RPMI7951 (cell line): ENCODE results near the gene RPS6KB2. TPM values are rescaled to one million over a fixed set of nuclear protein-coding genes. Genes with fewer than 3 reads are reported as not detected.
"Not testable (repeated sequence)": the region's sequence is repeated elsewhere in the genome, so short reads cannot be mapped to it uniquely, and the experiment has no call there.

Experiments
- DNase-seq: peaks from one replicate; pipeline ENCODE4 v3.0.0-alpha.2; 2012; ENCODE audit warnings: low read depth
- total RNA-seq: library from RNA; depleted of rRNA; stranded (reverse); fragments of >200 nt; shearing (Covaris generic); gene quantifications from 2 replicates; pipeline ENCODE4 v1.2.3, GENCODE V29; 2014; rRNA removed

Gene RPS6KB2
- total RNA-seq, 1 experiment from 2014 or later = 46.5 TPM

- no peak for DNase-seq
Observed at GRCh38 chr11:67466962-67467771, 38.9 kb downstream of the RPS6KB2 start.

- DNase-seq = no peak
Observed at GRCh38 chr11:67468056-67468455, 39.8 kb downstream of the RPS6KB2 start.

GRCh38 chr11:67468456-67468758 is 40.1 kb downstream of the RPS6KB2 start:
- no peak for DNase-seq

- DNase-seq = peak; percentile 88
Observed at GRCh38 chr11:67468759-67469507, 40.6 kb downstream of the RPS6KB2 start, which contains the start of gene TMEM134. Gene TMEM134, minus strand, starts transcription at chr11:67469251. Its CDS starts 59 bp downstream, at chr11:67469192.

- no peak for DNase-seq
Observed at GRCh38 chr11:67469508-67469811, 41.2 kb downstream of the RPS6KB2 start.

GRCh38 chr11:67470337-67471002 is 42.2 kb downstream of the RPS6KB2 start:
- no peak for DNase-seq

- no peak for DNase-seq
Observed at GRCh38 chr11:67472882-67473281, 44.6 kb downstream of the RPS6KB2 start.

GRCh38 chr11:67476692-67477091 is 48.4 kb downstream of the RPS6KB2 start:
- not testable (repeated sequence) for DNase-seq

GRCh38 chr11:67477344-67478050 is 49.2 kb downstream of the RPS6KB2 start:
- DNase-seq = not testable (repeated sequence)

- DNase-seq = no peak
Observed at GRCh38 chr11:67482275-67482826, 54.1 kb downstream of the RPS6KB2 start.

- DNase-seq = peak; percentile 96
Observed at GRCh38 chr11:67482827-67483798, 54.8 kb downstream of the RPS6KB2 start, which contains the start of gene AIP. Gene AIP, plus strand, starts transcription at chr11:67483026. Its CDS starts 133 bp downstream, at chr11:67483159.

GRCh38 chr11:67483831-67484665 is 55.8 kb downstream of the RPS6KB2 start:
- DNase-seq = no peak

GRCh38 chr11:67484847-67485311 is 56.6 kb downstream of the RPS6KB2 start:
- no peak for DNase-seq

Other genes starting within 250 kb of the RPS6KB2 start
- 22.0 and 32.9 TPM in 2 replicates for gene GRK2, start 162.0 kb upstream of the RPS6KB2 start, total RNA-seq
- gene ANKRD13D, start 139.2 kb upstream of the RPS6KB2 start, total RNA-seq = 17.6 and 28.5 TPM in 2 replicates
- 8.0 and 10.9 TPM in 2 replicates for gene SSH3, start 125.0 kb upstream of the RPS6KB2 start, total RNA-seq
- 68.0 and 85.3 TPM in 2 replicates for gene POLD4, start 74.9 kb upstream of the RPS6KB2 start, total RNA-seq
- 4.8 and 5.4 TPM in 2 replicates for gene CLCF1, start 54.9 kb upstream of the RPS6KB2 start, total RNA-seq
- 8.5 and 13.8 TPM in 2 replicates for gene RAD9A, start 36.5 kb upstream of the RPS6KB2 start, total RNA-seq
- gene PPP1CA, start 26.6 kb upstream of the RPS6KB2 start, total RNA-seq = 300 and 345 TPM in 2 replicates
- not detected in 2 replicates for gene TBC1D10C, start 24.4 kb upstream of the RPS6KB2 start, total RNA-seq
- gene CARNS1, start 12.8 kb upstream of the RPS6KB2 start, total RNA-seq = not detected in 2 replicates
- gene PTPRCAP, start 9.2 kb downstream of the RPS6KB2 start, total RNA-seq = 0.39 TPM in 1 of 2 replicates, not detected in the other
- 88.6 and 104 TPM in 2 replicates for gene CORO1B, start 15.0 kb downstream of the RPS6KB2 start, total RNA-seq
- gene GPR152, start 24.2 kb downstream of the RPS6KB2 start, total RNA-seq = not detected in 2 replicates
- not detected in 2 replicates for gene CABP4, start 26.9 kb downstream of the RPS6KB2 start, total RNA-seq
- gene TMEM134, start 40.8 kb downstream of the RPS6KB2 start, total RNA-seq = 25.6 and 28.0 TPM in 2 replicates
- gene AIP, start 54.5 kb downstream of the RPS6KB2 start, total RNA-seq = 106 and 114 TPM in 2 replicates
- 16.2 and 44.0 TPM in 2 replicates for gene PITPNM1, start 76.9 kb downstream of the RPS6KB2 start, total RNA-seq
- gene CDK2AP2, start 79.7 kb downstream of the RPS6KB2 start, total RNA-seq = 71.7 and 84.9 TPM in 2 replicates
- gene CABP2, start 95.0 kb downstream of the RPS6KB2 start, total RNA-seq = not detected in 2 replicates
- 1,090 and 1,270 TPM in 2 replicates for gene GSTP1, start 155.3 kb downstream of the RPS6KB2 start, total RNA-seq
- 203 and 251 TPM in 2 replicates for gene NDUFV1, start 178.4 kb downstream of the RPS6KB2 start, total RNA-seq
- 7.2 and 11.6 TPM in 2 replicates for gene NUDT8, start 201.4 kb downstream of the RPS6KB2 start, total RNA-seq
- not detected in 2 replicates for gene TBX10, start 211.3 kb downstream of the RPS6KB2 start, total RNA-seq
- 0.96 TPM in 1 of 2 replicates, not detected in the other for gene ACY3, start 222.2 kb downstream of the RPS6KB2 start, total RNA-seq
- not detected in 2 replicates for gene ALDH3B2, start 246.1 kb downstream of the RPS6KB2 start, total RNA-seq